OCI-LY1 (cell line): ENCODE measurements around the gene SLCO2A1.

Source experiments
- H2AFZ ChIP-seq: fragments of 200-600 bp; sonication (generic), shearing (Covaris generic); 2 replicates; pipeline ENCODE4 v1.6.0; 2014; ENCODE audit warnings: antibody characterized with exemption, mild to moderate bottlenecking, low read length
- H3F3A ChIP-seq: fragments of 200-600 bp; sonication (generic), shearing (Covaris generic); 2 replicates; pipeline ENCODE4 v1.6.0; 2014; ENCODE audit warnings: mild to moderate bottlenecking, antibody characterized with exemption, low read length, moderate library complexity; ENCODE audit not compliant: insufficient read depth
- H3K27ac ChIP-seq: fragments of 200-600 bp; sonication (generic); 2 replicates; pipeline ENCODE4 v1.5.1; 2014; ENCODE audit warnings: low read length, mixed run types, mild to moderate bottlenecking, low read depth; ENCODE audit not compliant: poor library complexity, severe bottlenecking
- H3K27me3 ChIP-seq: fragments of 200-600 bp; sonication (generic); 2 replicates; pipeline ENCODE4 v1.6.0; 2014; ENCODE audit warnings: antibody characterized with exemption, mild to moderate bottlenecking, low read length, moderate library complexity; ENCODE audit not compliant: insufficient read depth
- H3K36me3 ChIP-seq: fragments of 200-600 bp; sonication (generic); 2 replicates; pipeline ENCODE4 v1.6.1; 2014; ENCODE audit warnings: mild to moderate bottlenecking, antibody characterized with exemption, low read length, moderate library complexity, mixed read lengths; ENCODE audit not compliant: insufficient read depth
- H3K4me1 ChIP-seq: fragments of 200-600 bp; sonication (generic); 2 replicates; pipeline ENCODE4 v1.5.1; 2014; ENCODE audit warnings: mild to moderate bottlenecking, low read length, moderate library complexity; ENCODE audit not compliant: insufficient read depth, severe bottlenecking
- H3K4me2 ChIP-seq: fragments of 200-600 bp; sonication (generic), shearing (Covaris generic); 2 replicates; pipeline ENCODE4 v1.6.1; 2014; ENCODE audit warnings: low read length
- H3K4me3 ChIP-seq: fragments of 200-600 bp; sonication (generic); 2 replicates; pipeline ENCODE4 v1.5.1; 2014; ENCODE audit warnings: low read length, low read depth, mild to moderate bottlenecking, mixed read lengths; ENCODE audit not compliant: poor library complexity, severe bottlenecking
- H3K79me2 ChIP-seq: fragments of 200-600 bp; shearing (Covaris generic); 2 replicates; pipeline ENCODE4 v1.6.1; 2016; ENCODE audit warnings: mixed run types, low read length, mixed read lengths; ENCODE audit not compliant: insufficient read depth
- H3K9ac ChIP-seq: fragments of 200-600 bp; sonication (generic), shearing (Covaris generic); 2 replicates; pipeline ENCODE4 v1.6.1; 2014; ENCODE audit warnings: mild to moderate bottlenecking, low read length, mixed read lengths
- H3K9me2 ChIP-seq: fragments of 200-600 bp; sonication (generic), shearing (Covaris generic); 2 replicates; pipeline ENCODE4 v1.6.1; 2014; ENCODE audit warnings: low read depth, mild to moderate bottlenecking, low read length, mixed read lengths
- H3K9me3 ChIP-seq: fragments of 200-600 bp; shearing (Covaris generic); 2 replicates; pipeline ENCODE4 v1.6.1; 2014; ENCODE audit warnings: low read length, mixed read lengths
- H4K20me1 ChIP-seq: fragments of 200-600 bp; sonication (generic), shearing (Covaris generic); 2 replicates; pipeline ENCODE4 v1.6.0; 2016; ENCODE audit warnings: mild to moderate bottlenecking, low read length; ENCODE audit not compliant: insufficient read depth
- EZH2 ChIP-seq: fragments of 200-600 bp; sonication (generic), shearing (Covaris generic); IDR thresholded peaks from 2 replicates; pipeline ENCODE4 v1.8.0; 2017; ENCODE audit warnings: borderline replicate concordance, mixed run types, mild to moderate bottlenecking, antibody characterized with exemption, low read length, moderate library complexity, mixed read lengths
- TF ChIP-seq, protein P1 (sequence below): fragments of 200-600 bp; sonication (generic), shearing (Covaris generic); IDR thresholded peaks from 2 replicates; pipeline ENCODE4 v1.5.1; 2017; ENCODE audit warnings: mild to moderate bottlenecking, antibody characterized with exemption, low read length, moderate library complexity, mixed read lengths

SLCO2A1 gene

DNA sequence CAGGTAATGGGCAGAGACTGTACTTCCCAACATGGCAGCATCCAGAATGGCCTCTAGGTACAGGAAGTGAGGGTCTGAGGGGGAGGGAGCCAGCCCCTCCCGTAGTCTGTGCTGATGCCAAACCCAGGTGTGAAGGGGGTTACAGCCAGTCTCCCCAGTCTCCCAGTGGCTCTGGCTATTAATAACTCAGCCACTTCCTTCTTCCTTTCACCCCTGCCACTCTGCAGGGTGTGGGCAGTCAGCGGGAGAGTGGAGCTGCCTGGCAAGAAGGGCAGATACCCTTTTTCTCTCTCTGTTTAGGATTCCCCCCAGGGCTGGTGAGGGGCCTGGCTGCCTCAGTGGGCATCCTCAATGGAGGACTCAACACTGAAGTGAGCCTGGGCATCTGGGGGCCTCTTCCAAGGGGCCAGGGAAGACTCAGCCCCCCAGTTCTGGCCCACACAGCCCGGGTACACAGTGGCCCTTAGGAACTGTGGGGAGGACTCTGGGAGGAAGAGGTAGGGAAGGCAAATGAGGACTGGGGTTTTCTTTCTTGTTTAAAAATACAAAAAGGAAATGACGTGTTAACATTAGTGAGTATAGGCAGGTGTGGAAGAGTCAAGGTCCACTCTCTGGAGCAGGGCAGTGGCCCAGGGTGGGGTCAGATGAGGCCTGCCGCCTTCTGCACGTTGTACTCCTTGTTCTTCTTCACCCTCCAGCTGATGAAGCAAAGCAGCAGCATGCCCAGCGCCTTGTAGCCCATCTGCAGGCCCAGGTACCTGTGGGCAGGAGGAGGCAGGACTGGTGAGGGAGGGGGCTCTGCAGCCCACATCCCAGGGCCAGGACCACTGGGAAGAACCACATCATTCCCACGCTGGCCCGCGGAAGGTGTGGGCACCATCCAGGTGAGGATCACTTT lies 95.4 kb downstream of the SLCO2A1 start:
- Histone ChIP-seq H3K79me2 (no peaks in the 10 kb centered on the region), H3K36me3 (no peaks in the 10 kb centered on the region), H3K27me3 (no peaks in the 10 kb centered on the region), H3K4me2 (no peak overlapping the region), H3K9me2 (no peaks in the 10 kb centered on the region), H3K9me3 (no peaks in the 10 kb centered on the region), H3K27ac (no peak overlapping the region), H3F3A (no peaks in the 10 kb centered on the region), H3K4me3 (no peak overlapping the region), H3K4me1 (no peaks in the 10 kb centered on the region), H3K9ac (no peak overlapping the region), H4K20me1 (no peaks in the 10 kb centered on the region), H2AFZ (no peak overlapping the region)
- TF ChIP-seq EZH2: no peak
- TF ChIP-seq, protein P1, sequence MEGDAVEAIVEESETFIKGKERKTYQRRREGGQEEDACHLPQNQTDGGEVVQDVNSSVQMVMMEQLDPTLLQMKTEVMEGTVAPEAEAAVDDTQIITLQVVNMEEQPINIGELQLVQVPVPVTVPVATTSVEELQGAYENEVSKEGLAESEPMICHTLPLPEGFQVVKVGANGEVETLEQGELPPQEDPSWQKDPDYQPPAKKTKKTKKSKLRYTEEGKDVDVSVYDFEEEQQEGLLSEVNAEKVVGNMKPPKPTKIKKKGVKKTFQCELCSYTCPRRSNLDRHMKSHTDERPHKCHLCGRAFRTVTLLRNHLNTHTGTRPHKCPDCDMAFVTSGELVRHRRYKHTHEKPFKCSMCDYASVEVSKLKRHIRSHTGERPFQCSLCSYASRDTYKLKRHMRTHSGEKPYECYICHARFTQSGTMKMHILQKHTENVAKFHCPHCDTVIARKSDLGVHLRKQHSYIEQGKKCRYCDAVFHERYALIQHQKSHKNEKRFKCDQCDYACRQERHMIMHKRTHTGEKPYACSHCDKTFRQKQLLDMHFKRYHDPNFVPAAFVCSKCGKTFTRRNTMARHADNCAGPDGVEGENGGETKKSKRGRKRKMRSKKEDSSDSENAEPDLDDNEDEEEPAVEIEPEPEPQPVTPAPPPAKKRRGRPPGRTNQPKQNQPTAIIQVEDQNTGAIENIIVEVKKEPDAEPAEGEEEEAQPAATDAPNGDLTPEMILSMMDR: no peak

DNA sequence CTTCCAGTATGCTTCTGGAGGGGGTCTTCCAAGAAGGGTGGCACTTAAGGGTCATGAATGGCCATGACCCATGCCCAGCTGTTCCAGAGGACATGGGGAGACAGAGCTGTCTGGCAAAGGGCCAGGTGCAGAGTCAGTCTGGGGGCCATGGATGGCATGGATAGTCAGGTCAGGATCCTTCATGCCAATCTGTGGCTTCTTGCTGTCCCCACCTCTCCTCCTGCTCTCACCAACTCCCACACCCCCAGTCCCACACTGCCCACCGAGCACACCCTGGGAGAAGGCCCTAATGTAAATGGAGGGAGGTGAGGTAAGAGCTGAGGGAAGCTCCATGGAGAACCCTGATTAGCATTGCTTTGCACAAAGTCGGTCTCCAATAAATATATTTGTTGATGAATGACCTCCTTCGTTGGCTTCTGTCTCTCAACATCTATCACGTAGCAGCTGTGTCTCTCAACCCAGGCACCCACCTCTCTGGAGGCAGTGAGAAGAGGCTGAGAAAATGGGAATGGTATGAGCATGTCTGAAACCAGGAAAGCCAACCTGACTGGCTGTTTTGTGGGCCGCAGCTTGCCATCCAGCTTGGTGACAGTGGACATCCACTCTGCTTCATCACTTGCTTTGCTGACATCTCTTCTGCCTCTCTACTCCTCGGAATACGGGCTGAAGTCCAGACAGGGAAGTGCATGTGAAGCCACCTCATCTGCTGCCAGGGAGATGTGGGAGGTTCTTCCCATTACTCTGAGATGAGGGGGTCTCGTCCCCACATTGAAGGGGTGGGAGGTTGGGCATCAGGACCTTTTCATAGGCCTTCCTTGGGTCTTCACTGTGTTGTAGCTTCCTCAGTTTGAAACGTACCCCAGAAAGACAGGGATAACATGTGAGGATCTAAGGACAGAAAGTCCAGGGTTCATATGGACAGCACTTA lies 96.4 kb downstream of the SLCO2A1 start:
- Histone ChIP-seq H3K9ac (no peak overlapping the region), H3K27me3 (0 out of 2 replicates have a peak, but pooled peaks cover 1% of the 10 kb centered on the region), H3K4me1 (no peaks in the 10 kb centered on the region), H3K9me3 (no peaks in the 10 kb centered on the region), H2AFZ (no peak overlapping the region), H3K9me2 (no peaks in the 10 kb centered on the region), H3K36me3 (no peaks in the 10 kb centered on the region), H3K4me3 (no peak overlapping the region), H3F3A (no peaks in the 10 kb centered on the region), H3K79me2 (no peaks in the 10 kb centered on the region), H4K20me1 (no peaks in the 10 kb centered on the region), H3K4me2 (no peak overlapping the region), H3K27ac (no peak overlapping the region)
- TF ChIP-seq, protein P1: no peak
- TF ChIP-seq EZH2: no peak

DNA sequence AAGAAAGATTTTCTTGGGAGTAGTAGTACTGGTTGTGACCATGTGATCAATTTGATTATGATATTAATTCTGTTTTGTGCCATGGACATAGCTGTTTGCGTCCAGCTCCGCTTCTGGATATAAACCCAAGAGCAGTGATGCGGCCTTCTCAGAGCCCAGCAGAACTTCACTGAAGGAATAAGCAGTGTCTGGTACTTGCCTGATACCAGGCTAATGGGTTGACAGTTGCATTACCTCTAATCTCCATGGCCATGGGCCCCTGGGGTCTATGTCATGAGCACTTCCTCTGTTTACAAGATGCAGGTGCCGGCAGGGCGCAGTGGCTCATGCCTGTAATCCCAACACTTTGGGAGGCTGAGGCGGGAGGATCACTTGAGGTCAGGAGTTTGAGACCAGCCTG lies 97.7 kb downstream of the SLCO2A1 start:
- no peak for TF ChIP-seq EZH2
- TF ChIP-seq, protein P1: no peak

More for the DNA sequence above, 97.7 kb downstream of the SLCO2A1 start:
- H3K4me3 ChIP-seq: no peak overlapping the region
- H3K9me3 ChIP-seq: no peaks in the 10 kb centered on the region
- no peaks in the 10 kb centered on the region for H3K9me2 ChIP-seq
- H2AFZ ChIP-seq: no peak overlapping the region
- no peak overlapping the region for H3K9ac ChIP-seq
- no peaks in the 10 kb centered on the region for H3F3A ChIP-seq
- H3K27me3 ChIP-seq: 0 out of 2 replicates have a peak, but pooled peaks cover 7% of the 10 kb centered on the region
- no peaks in the 10 kb centered on the region for H3K79me2 ChIP-seq
- H4K20me1 ChIP-seq: no peaks in the 10 kb centered on the region
- no peak overlapping the region for H3K27ac ChIP-seq
- no peak overlapping the region for H3K4me2 ChIP-seq
- H3K36me3 ChIP-seq: no peaks in the 10 kb centered on the region
- peaks cover 5% of the 10 kb centered on the region for H3K4me1 ChIP-seq
